ENCODE results near the gene NSMCE1. TPM values are rescaled to one million over a fixed set of nuclear protein-coding genes. Genes with fewer than 3 reads are reported as not detected.

Gene NSMCE1
- total and polyA plus RNA-seq, 3 donors from 2014 or later: 58.1 to 135 (median 71.1) TPM

DNA sequence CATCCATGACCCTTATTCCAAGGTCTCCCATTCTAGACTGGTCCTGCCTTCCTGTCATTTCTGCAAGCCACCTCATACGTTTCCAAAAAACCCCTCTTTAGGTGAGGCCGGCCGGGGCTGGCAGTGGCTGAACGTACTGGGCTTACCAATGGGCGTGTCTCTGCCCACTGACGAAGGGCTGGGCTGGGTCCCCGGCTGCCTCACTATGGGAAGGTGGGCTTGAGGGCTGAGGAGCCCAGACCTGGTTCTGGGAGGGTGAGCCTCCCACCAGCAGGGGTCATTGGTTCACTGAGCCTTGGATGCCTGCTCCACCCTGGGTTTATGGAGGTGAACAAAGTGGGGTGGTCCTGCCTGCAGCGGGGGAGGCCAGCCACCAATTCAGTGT, 45.4 kb downstream of the NSMCE1 start:
- Histone ChIP-seq H3K36me3 (ENCODE audit: low read depth, missing control alignments) (no peaks in the 10 kb centered on the region), H3K4me3 (no peak overlapping the region), H3K27ac (no peak overlapping the region), H3K27me3 (no peaks in the 10 kb centered on the region), H3K4me1 (no peaks in the 10 kb centered on the region), H3K9me3 (no peaks in the 10 kb centered on the region)
- 50 to 85% methylated on average over 1 to 8 of the region's 8 CpGs for whole genome bisulfite sequencing, 2 donors
- DNase-seq: no peak
- intact Hi-C loops (cut with DNase I; ENCODE audit: low total_unique reads): loop anchor here (10.0 kb wide), 1 partner anchor 122 kb away; no protein-coding TSS in a partner anchor
- TF ChIP-seq, protein P1, sequence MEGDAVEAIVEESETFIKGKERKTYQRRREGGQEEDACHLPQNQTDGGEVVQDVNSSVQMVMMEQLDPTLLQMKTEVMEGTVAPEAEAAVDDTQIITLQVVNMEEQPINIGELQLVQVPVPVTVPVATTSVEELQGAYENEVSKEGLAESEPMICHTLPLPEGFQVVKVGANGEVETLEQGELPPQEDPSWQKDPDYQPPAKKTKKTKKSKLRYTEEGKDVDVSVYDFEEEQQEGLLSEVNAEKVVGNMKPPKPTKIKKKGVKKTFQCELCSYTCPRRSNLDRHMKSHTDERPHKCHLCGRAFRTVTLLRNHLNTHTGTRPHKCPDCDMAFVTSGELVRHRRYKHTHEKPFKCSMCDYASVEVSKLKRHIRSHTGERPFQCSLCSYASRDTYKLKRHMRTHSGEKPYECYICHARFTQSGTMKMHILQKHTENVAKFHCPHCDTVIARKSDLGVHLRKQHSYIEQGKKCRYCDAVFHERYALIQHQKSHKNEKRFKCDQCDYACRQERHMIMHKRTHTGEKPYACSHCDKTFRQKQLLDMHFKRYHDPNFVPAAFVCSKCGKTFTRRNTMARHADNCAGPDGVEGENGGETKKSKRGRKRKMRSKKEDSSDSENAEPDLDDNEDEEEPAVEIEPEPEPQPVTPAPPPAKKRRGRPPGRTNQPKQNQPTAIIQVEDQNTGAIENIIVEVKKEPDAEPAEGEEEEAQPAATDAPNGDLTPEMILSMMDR (IDR thresholded peaks at IDR 0.05): no peak
- TF ChIP-seq POLR2A (IDR thresholded peaks at IDR 0.05): no peak

DNA sequence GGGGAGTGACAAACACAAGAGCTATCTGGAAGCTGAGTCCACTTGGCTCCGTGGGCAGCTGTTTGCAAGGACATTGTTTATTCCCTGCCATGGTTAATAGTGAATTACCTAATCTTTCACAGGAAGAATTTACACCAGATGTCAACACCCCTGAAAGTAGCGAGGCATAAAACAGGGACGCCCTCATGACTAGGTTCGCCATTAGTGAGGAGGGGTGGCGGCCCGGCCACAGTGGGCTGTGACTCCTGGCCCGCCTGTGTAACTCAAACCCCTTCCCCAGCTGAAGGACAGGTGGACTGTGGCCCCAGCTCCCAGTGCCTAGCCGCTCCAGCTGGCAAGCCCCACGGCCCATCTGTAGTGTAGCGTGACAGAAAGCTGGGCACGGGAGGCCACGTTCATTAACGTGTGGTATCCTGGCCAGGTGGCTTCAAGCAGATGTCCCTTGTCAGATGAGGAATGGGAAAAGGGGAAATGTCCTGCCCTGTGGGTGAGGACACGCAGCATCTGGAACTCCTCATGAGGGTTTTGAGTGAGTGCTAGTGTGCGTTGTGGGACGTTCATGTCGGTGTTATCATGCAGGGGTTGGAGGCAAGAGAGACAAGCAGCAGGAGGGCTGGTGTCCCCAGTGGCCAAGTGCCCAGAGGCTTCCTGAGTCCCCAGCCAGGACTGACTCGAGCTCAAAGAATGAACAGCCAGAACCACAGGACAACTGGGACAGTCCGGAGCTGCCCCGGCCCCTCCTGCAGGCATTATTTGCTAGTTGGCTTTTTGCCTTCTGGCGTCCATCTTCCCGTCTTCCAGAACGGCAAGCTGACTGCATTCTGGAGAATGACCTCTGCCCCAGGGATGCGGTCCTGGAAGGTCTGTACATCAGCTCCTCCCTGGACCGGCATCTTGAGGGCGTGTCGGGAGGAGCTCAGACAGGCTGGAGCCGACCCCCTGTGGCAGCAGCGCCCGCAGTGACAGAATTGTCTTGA, 46.0 kb downstream of the NSMCE1 start:
- H3K27ac ChIP-seq: no peak overlapping the region
- H3K27me3 ChIP-seq: no peaks in the 10 kb centered on the region
- WGBS, 2 donors: 54 to 55% methylated on average over 29 to 30 of the region's 30 CpGs

GRCh38 chr16:27221576-27222248, 46.9 kb downstream of the NSMCE1 start:
- no peaks in the 10 kb centered on the region for H3K4me1 ChIP-seq
- TF ChIP-seq, protein P1 (IDR thresholded peaks at IDR 0.05): no peak
- no peak for TF ChIP-seq POLR2A (IDR thresholded peaks at IDR 0.05)
- WGBS, 2 donors: 77 to 88% methylated on average over 6 to 8 of the region's 8 CpGs
- H3K27me3 ChIP-seq: no peaks in the 10 kb centered on the region
- intact Hi-C loops (cut with DNase I; ENCODE audit: low total_unique reads): loop anchor here (10.0 kb wide), 1 partner anchor 123 kb away; no protein-coding TSS in a partner anchor
- no peaks in the 10 kb centered on the region for H3K36me3 ChIP-seq (ENCODE audit: low read depth, missing control alignments)
- DNase-seq: no peak
- H3K27ac ChIP-seq: no peak overlapping the region
- H3K4me3 ChIP-seq: no peak overlapping the region
- no peaks in the 10 kb centered on the region for H3K9me3 ChIP-seq

More for the DNA sequence above, 46.0 kb downstream of the NSMCE1 start:
- Histone ChIP-seq H3K4me1 (no peaks in the 10 kb centered on the region), H3K36me3 (ENCODE audit: low read depth, missing control alignments) (no peaks in the 10 kb centered on the region), H3K4me3 (no peak overlapping the region), H3K9me3 (no peaks in the 10 kb centered on the region)
- intact Hi-C loops (cut with DNase I; ENCODE audit: low total_unique reads): loop anchor here (10.0 kb wide), 1 partner anchor 122 kb away; no protein-coding TSS in a partner anchor
- no peak for TF ChIP-seq POLR2A (IDR thresholded peaks at IDR 0.05)
- TF ChIP-seq, protein P1 (IDR thresholded peaks at IDR 0.05): no peak
- no peak for DNase-seq

- Histone ChIP-seq H3K27me3 (no peaks in the 10 kb centered on the region), H3K9me3 (no peaks in the 10 kb centered on the region), H3K4me3 (no peak overlapping the region), H3K36me3 (ENCODE audit: low read depth, missing control alignments) (no peaks in the 10 kb centered on the region), H3K4me1 (no peaks in the 10 kb centered on the region), H3K27ac (no peak overlapping the region)
- 90 to 93% methylated on average over 12 to 16 of the region's 16 CpGs for WGBS, 2 donors
- no peak for DNase-seq
- TF ChIP-seq POLR2A (IDR thresholded peaks at IDR 0.05): no peak
- intact Hi-C loops (cut with DNase I; ENCODE audit: low total_unique reads): loop anchor here (10.0 kb wide), 1 partner anchor 124 kb away; no protein-coding TSS in a partner anchor
Observed at GRCh38 chr16:27220991-27221390, 47.6 kb downstream of the NSMCE1 start.

DNA sequence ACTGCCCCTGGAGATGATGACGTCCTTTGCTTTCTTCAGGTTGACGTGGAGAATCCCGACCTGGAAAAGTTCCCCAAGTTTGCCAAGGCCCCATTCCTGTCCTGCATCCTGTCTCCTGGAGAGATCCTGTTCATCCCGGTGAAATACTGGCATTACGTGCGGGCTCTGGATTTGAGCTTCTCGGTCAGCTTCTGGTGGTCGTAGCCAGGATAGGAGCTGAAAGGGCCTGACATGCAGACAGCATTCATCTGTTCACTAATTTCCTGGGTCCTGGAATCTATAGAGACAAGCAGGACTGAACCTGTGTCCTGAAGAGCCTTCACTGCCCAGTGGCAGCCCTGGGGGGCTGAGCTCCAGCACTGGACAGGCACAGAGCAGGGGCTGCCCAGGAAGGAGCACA, 48.0 kb downstream of the NSMCE1 start:
- H3K36me3 ChIP-seq (ENCODE audit: low read depth, missing control alignments): no peaks in the 10 kb centered on the region
- no peak overlapping the region for H3K27ac ChIP-seq
- H3K27me3 ChIP-seq: no peaks in the 10 kb centered on the region
- TF ChIP-seq, protein P1 (IDR thresholded peaks at IDR 0.05): no peak
- TF ChIP-seq POLR2A (IDR thresholded peaks at IDR 0.05): no peak
- WGBS, 2 donors: 92% methylated on average over 8 of the region's 8 CpGs
- no peak for DNase-seq
- no peak overlapping the region for H3K4me3 ChIP-seq
- no peaks in the 10 kb centered on the region for H3K4me1 ChIP-seq
- H3K9me3 ChIP-seq: no peaks in the 10 kb centered on the region
- intact Hi-C loops (cut with DNase I; ENCODE audit: low total_unique reads): loop anchor here (10.0 kb wide), 1 partner anchor 124 kb away; no protein-coding TSS in a partner anchor

Data from testis (tissue), 3 donors.